GM23338 (cell line): ENCODE measurements around the gene ADGRB3.

Experiments used
- CTCF ChIP-seq, 2 experiments: fragments of 200-600 bp in 1 of 2; sonication (generic) in 1 of 2; conservative IDR thresholded peaks; 2 replicates each; pipeline versions ENCODE4 v1.5.1 to v1.6.1; 2016 to 2017; ENCODE audit warnings: antibody characterized with exemption in 2 of 2, low read depth in 2 of 2, mild to moderate bottlenecking in 2 of 2, moderate library complexity in 1 of 2
- EZH2 ChIP-seq: fragments of 200-600 bp; sonication (generic); IDR thresholded peaks from one replicate; pipeline ENCODE4 v1.8.0; 2017; ENCODE audit warnings: antibody characterized with exemption, mild to moderate bottlenecking, low read depth; ENCODE audit not compliant: unreplicated experiment
- EZH2phosphoT487 ChIP-seq: fragments of 200-600 bp; sonication (generic); IDR thresholded peaks from one replicate; pipeline ENCODE4 v1.8.1; 2018; ENCODE audit warnings: antibody characterized with exemption; ENCODE audit not compliant: unreplicated experiment
- POLR2AphosphoS5 ChIP-seq: IDR thresholded peaks from 2 replicates; pipeline ENCODE4 v1.6.1; 2016; ENCODE audit warnings: antibody characterized with exemption, low read depth

- TF ChIP-seq EZH2, result peak; percentile 33
- TF ChIP-seq CTCF (conservative IDR thresholded peaks at IDR 0.05; ENCODE audit: low read depth in 2 of 2), result peak in 1 of 2 experiments; percentile 38; a peak in 3 of 4 replicates
- TF ChIP-seq EZH2phosphoT487, result no peak
- no peak for TF ChIP-seq POLR2AphosphoS5
Measured at GRCh38 chr6:68635706-68636513, 828 bp downstream of the ADGRB3 start.
